Measurements from ENCODE around the gene IMMP2L.
"Not testable (repeated sequence)": the region's sequence is repeated elsewhere in the genome, so short reads cannot be mapped to it uniquely, and the experiment has no call there.

The IMMP2L gene

GRCh38 chr7:110675383-110676103, 886.7 kb downstream of the IMMP2L start:
- no peak for DNase-seq

DNA sequence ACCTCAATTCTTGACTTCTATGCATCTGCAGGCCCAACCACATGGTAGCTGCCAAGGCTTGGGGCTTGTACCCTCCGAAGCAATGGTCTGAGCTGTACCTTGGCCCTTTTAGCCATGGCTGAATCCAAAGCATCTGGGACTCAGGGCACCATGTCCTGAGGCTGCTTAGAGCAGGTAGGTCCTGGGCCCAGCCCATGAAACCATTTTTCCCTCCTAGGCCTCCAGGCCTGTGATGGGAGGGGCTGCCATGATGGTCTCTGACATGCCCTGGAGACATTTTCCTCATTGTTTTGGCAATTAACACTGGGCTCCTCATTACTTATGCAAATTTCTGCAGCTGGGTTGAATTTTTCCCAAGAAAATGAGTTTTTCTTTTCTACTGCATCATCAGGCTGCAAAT, 889.1 kb downstream of the IMMP2L start:
- no peak for DNase-seq

DNA sequence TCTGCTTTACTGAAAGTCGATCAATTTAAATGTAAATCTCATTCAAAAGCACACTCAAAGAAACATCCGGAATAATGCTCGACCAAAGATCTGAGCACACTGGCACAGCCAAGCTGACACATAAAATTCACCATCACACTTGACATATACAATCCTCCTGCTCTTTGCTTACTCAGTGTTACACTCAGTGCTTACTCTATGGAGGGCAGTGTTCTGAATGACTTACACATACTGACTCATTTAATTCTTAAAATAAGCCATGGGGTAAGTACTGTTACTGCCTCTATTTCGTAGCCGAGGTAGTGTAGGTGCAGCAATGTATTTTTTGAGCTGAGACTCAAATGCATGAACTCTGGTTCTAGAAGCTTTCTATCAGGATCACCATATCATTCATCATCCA, 892.9 kb downstream of the IMMP2L start:
- DNase-seq = no peak

DNA sequence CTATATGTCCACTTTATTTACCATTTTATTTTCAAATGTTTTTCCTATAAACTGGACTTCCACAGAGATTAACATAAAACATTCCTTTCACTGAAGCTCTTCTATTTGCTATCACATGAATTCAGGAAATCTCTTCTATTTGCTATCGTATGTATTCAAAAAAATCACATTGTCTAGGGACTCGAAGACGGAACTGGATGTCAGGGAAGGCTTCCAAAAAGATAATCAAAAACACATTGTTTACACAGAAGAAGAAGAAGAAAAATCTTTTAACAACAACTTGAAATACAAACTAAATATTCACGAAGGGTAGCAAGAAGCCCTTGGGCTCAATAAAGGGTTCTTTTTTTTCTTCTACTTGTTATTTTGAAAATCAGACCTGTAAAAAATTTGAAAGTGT, 897.5 kb downstream of the IMMP2L start:
- DNase-seq = no peak

DNA sequence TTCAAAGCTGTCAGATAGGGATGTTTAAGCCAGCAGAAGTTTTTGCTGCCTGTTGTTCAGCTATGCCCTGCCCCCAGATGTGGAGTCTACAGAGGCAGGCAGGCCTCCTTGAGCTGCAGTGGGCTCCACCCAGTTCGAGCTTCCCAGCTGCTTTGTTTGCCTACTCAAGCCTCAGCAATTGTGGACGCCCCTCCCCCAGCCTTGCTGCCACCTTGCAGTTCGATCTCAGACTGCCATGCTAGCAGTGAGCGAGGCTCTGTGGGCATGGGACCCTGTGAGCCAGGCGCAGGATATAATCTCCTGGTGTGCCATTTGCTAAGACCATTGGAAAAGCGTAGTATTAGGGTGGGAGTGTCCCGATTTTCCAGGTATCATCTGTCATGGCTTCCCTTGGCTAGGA, 901.7 kb downstream of the IMMP2L start:
- not testable (repeated sequence) for DNase-seq

DNA sequence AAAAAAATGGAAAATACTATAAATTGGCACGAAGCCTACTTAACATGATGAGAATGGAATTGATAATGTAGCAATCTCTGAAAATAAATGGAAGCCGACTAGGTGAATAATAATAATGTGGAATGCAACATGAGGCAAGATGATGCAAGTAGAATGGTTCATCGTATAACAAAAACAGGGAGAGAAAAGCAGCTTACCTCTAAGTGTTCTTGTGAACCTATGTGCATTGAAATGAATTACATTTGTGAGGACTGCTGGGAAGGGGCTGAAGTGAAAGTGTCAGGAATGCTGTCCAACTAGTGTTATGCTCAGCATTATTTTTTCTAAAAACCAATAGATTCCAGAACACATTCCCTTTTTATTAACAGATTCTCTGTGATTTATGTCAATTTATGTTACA, 912.0 kb downstream of the IMMP2L start:
- no peak for DNase-seq

GRCh38 chr7:110647266-110647665, 915.0 kb downstream of the IMMP2L start:
- DNase-seq = no peak

GRCh38 chr7:110646804-110647203, 915.5 kb downstream of the IMMP2L start:
- no peak for DNase-seq

GRCh38 chr7:110645616-110646015, 916.7 kb downstream of the IMMP2L start:
- no peak for DNase-seq

DNA sequence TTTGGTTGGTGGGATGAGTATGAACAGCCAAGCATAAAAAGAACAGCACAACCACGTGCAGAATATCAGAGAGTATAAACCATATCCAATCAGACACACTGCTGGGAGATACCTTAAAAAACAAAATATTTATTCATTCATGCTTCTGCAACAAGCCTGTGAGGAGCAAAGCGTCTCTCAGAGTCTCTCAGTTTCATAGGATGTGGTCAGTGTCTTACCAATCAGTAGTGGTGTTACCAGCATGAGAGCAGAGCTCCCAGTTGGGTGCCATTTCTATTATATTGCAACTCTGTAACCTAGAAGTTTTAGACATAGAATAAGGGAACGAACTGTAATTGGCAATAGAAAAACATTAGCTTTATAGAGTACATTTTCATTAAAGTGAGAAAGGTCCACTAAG, 917.2 kb downstream of the IMMP2L start:
- no peak for DNase-seq

GRCh38 chr7:110637252-110637651, 925.0 kb downstream of the IMMP2L start:
- no peak for DNase-seq

GRCh38 chr7:110633313-110633712, 929.0 kb downstream of the IMMP2L start:
- no peak for DNase-seq

DNA sequence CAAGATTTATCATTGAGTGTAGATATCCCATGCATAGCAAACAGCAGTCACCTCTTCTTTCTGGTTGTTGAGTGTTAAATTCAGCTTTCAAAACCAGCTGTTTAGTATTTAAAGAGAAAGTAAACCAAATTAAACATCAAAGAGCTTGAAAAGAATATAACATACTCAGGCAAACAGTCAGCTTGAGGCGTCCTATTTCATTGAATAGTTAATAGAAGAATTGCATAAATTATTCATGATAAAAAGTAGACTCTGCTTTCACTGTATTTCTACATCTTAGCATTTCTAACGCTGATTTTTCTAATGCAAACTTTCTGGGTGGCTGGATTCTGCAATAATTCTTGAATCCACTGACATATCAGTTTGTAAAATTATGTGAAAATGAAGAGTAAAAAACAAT, 935.9 kb downstream of the IMMP2L start:
- no peak for DNase-seq

DNA sequence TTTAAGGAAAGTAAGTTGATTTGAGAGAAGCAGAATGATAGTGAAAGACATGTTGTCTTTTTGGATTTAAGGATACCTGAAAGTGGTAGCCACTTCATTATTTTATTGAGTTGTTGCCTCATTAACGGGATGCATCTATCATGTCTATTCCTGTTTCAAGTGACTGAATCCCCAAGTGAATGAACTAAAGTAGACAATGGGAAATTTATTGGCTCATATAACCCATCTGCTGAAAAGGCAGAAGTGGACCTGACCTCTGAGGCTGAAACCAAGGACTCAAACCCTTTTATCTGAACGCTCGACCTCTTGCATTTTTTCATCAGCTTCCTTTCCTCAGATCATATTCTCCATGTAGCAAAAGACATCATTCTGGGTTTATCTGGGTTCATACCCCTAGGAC, 937.0 kb downstream of the IMMP2L start:
- no peak for DNase-seq

DNA sequence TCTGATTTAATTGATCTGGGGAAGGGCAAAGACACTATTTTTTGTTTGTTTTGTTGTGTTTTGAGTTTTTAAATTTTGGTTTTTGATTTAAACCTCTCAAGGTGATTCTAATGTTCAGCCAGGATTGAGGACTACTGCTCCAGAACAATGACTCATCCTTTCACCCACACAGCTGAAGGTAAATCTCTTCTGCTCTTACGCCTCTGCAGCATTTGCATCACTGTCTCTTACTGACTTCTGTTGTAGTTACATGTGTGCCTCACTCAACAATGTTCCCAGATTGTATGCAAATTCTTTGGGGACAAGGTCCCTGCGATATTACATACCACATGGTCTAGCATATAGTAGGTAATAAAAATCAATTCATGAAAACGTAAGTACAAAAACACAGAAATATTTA, 938.9 kb downstream of the IMMP2L start:
- peak; percentile 58 for DNase-seq

- DNase-seq = no peak
Measured at GRCh38 chr7:110621289-110621688, 941.0 kb downstream of the IMMP2L start.

- no peak for DNase-seq
Measured at GRCh38 chr7:110620110-110620735, 942.1 kb downstream of the IMMP2L start.

Data from NCI-H526 treated with DMSO at 0.1 percent for 48 hours (cell line).